ENCODE results near the gene ELL2. TPM values are rescaled to one million over a fixed set of nuclear protein-coding genes. Genes with fewer than 3 reads are reported as not detected.

ELL2 gene
- 124 and 145 TPM in 2 replicates for total RNA-seq
- long read RNA-seq, partial matches to known transcripts, result 25 of 35 reads
- long read RNA-seq, other reads (novel, unspliced or antisense), result 10 of 35 reads

GRCh38 chr5:95961617-95962474, at the start of gene ELL2:
Gene ELL2, minus strand, starts transcription at chr5:95961851. Its CDS starts 130 bp downstream, at chr5:95961721.
- TF ChIP-seq, protein P1, sequence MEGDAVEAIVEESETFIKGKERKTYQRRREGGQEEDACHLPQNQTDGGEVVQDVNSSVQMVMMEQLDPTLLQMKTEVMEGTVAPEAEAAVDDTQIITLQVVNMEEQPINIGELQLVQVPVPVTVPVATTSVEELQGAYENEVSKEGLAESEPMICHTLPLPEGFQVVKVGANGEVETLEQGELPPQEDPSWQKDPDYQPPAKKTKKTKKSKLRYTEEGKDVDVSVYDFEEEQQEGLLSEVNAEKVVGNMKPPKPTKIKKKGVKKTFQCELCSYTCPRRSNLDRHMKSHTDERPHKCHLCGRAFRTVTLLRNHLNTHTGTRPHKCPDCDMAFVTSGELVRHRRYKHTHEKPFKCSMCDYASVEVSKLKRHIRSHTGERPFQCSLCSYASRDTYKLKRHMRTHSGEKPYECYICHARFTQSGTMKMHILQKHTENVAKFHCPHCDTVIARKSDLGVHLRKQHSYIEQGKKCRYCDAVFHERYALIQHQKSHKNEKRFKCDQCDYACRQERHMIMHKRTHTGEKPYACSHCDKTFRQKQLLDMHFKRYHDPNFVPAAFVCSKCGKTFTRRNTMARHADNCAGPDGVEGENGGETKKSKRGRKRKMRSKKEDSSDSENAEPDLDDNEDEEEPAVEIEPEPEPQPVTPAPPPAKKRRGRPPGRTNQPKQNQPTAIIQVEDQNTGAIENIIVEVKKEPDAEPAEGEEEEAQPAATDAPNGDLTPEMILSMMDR (IDR thresholded peaks at IDR 0.05; ENCODE audit: unreplicated experiment), result no peak
- H3K9me3 Mint-ChIP-seq (ENCODE audit: low read depth), result no peaks in the 10 kb centered on the region
- peaks cover 7% of the 10 kb centered on the region for H3K36me3 Mint-ChIP-seq (ENCODE audit: insufficient read depth)
- peak within 1 kb of the TSS; percentile 95 for H3K4me3 Mint-ChIP-seq (ENCODE audit: low read depth)
- peak; percentile 97 for DNase-seq (ENCODE audit: low spot score, unreplicated experiment)
- no peaks in the 10 kb centered on the region for H3K27me3 Mint-ChIP-seq
- peak within 1 kb of the TSS; percentile 98 for H3K27ac Mint-ChIP-seq
- H3K4me1 Mint-ChIP-seq (ENCODE audit: low read depth), result peaks cover 62% of the 10 kb centered on the region

DNA sequence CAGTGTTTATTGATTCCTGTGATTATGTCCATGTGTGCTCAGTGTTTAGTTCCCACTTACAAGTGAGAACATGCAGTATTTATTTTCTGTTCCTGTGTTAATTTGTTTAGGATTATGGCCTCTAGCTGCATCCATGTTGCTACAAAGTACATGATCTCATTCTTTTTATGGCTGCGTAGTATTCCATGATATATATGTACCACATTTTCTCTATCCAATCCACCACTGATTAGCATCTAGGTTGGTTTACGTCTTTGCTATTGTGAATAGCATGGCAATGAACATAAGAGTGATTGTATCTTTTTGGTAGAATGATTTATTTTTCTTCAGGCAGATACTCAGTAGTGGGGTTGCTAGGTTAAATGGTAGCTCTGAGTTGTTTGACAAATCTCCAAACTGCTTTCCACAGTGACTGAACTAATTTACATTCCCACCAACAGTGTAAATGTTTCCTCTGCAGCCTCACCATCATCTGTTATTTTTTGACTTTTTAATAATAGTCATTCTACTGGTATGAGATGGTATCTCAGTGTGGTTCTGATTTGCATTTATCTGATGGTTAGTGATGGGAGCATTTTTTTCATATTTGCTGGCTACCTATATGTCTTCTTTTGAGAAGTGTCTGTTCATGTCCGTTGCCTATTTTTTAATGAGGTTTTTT, 47.5 kb upstream of the ELL2 start:
- H3K36me3 Mint-ChIP-seq (ENCODE audit: insufficient read depth), result peaks cover 1% of the 10 kb centered on the region
- no peak overlapping the region for H3K4me3 Mint-ChIP-seq (ENCODE audit: low read depth)
- H3K4me1 Mint-ChIP-seq (ENCODE audit: low read depth), result no peaks in the 10 kb centered on the region
- no peak for DNase-seq (ENCODE audit: low spot score, unreplicated experiment)
- peaks cover 6% of the 10 kb centered on the region for H3K9me3 Mint-ChIP-seq (ENCODE audit: low read depth)
- TF ChIP-seq, protein P1 (IDR thresholded peaks at IDR 0.05; ENCODE audit: unreplicated experiment), result no peak
- no peaks in the 10 kb centered on the region for H3K27me3 Mint-ChIP-seq
- H3K27ac Mint-ChIP-seq, result no peak overlapping the region

DNA sequence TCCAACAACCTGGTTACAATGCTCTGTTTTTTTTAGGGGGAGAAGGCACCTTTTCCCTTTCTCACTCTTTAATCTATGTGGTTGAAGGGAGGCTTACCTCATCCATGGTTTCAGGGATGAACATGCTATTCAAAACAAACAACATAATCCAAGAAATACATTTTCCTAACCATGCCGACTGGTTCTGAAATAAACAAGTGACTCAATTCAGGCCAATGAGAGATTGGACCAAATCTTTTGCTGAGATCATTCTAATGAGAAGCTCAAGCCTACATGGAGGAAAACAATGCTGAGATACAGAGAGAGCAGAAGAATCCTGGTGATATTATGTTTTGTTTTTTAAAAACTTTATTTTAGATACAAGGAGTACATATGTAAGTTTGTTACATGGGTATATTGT, 46.8 kb upstream of the ELL2 start:
- peaks cover 9% of the 10 kb centered on the region for H3K9me3 Mint-ChIP-seq (ENCODE audit: low read depth)
- H3K4me1 Mint-ChIP-seq (ENCODE audit: low read depth), result no peaks in the 10 kb centered on the region
- H3K4me3 Mint-ChIP-seq (ENCODE audit: low read depth), result no peak overlapping the region
- H3K27ac Mint-ChIP-seq, result no peak overlapping the region
- no peaks in the 10 kb centered on the region for H3K27me3 Mint-ChIP-seq
- peaks cover 3% of the 10 kb centered on the region for H3K36me3 Mint-ChIP-seq (ENCODE audit: insufficient read depth)
- TF ChIP-seq, protein P1 (IDR thresholded peaks at IDR 0.05; ENCODE audit: unreplicated experiment), result no peak
- DNase-seq (ENCODE audit: low spot score, unreplicated experiment), result no peak

- TF ChIP-seq, protein P1 (IDR thresholded peaks at IDR 0.05; ENCODE audit: unreplicated experiment), result no peak
- no peak overlapping the region for H3K27ac Mint-ChIP-seq
- DNase-seq (ENCODE audit: low spot score, unreplicated experiment), result no peak
- peaks cover 3% of the 10 kb centered on the region for H3K36me3 Mint-ChIP-seq (ENCODE audit: insufficient read depth)
- no peak overlapping the region for H3K4me3 Mint-ChIP-seq (ENCODE audit: low read depth)
- H3K4me1 Mint-ChIP-seq (ENCODE audit: low read depth), result no peaks in the 10 kb centered on the region
- peaks cover 7% of the 10 kb centered on the region for H3K9me3 Mint-ChIP-seq (ENCODE audit: low read depth)
- H3K27me3 Mint-ChIP-seq, result no peaks in the 10 kb centered on the region
Measured at GRCh38 chr5:96007051-96007450, 45.4 kb upstream of the ELL2 start.

- Mint-ChIP-seq H3K4me1 (ENCODE audit: low read depth) (peaks cover 3% of the 10 kb centered on the region), H3K9me3 (ENCODE audit: low read depth) (peaks cover 7% of the 10 kb centered on the region), H3K27me3 (no peaks in the 10 kb centered on the region), H3K27ac (no peak overlapping the region), H3K4me3 (ENCODE audit: low read depth) (no peak overlapping the region), H3K36me3 (ENCODE audit: insufficient read depth) (peaks cover 3% of the 10 kb centered on the region)
- DNase-seq (ENCODE audit: low spot score, unreplicated experiment), result no peak
- TF ChIP-seq, protein P1 (IDR thresholded peaks at IDR 0.05; ENCODE audit: unreplicated experiment), result no peak
Measured at GRCh38 chr5:96006291-96006690, 44.6 kb upstream of the ELL2 start.

All from progenitor cell of endocrine pancreas (in vitro differentiated cells).